HG03442 (cell line): ENCODE measurements around the gene UBAP1L.
"Not testable (repeated sequence)": the region's sequence is repeated elsewhere in the genome, so short reads cannot be mapped to it uniquely, and the experiment has no call there.

ENCODE experiments used
- ATAC-seq: cut with Tn5 transposase; IDR thresholded peaks from one replicate; pipeline ENCODE4 v1.9.1; 2021; ENCODE audit warnings: mild to moderate bottlenecking, moderate library complexity; ENCODE audit not compliant: unreplicated experiment

The UBAP1L gene

GRCh38 chr15:65100442-65100841 is 14.6 kb downstream of the UBAP1L start:
- ATAC-seq = no peak

- not testable (repeated sequence) for ATAC-seq
These were observed 15.2 kb downstream of the UBAP1L start for GRCh38 chr15:65099801-65100200.

DNA sequence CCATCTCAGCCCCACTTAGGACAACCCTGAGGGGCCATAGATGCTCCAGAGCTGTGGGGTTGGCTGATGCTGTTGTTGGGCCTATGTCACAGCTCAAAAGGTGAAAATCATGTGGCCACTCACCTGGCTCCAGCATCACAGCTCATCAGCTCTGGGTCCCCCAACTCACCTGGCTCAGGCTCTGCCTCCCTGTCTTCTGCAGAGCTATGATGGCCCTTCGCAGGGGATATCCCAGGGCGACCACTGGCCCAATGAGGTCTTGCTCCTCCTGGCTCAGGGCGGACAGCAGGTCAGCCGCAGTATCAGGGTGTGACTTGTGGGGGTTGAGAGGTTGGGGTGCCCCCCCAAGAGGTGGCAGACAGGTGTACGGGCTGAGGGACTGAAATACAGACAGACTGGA is 15.7 kb downstream of the UBAP1L start:
- ATAC-seq = no peak

- ATAC-seq = no peak
These were observed 17.2 kb downstream of the UBAP1L start for GRCh38 chr15:65097651-65098263.

DNA sequence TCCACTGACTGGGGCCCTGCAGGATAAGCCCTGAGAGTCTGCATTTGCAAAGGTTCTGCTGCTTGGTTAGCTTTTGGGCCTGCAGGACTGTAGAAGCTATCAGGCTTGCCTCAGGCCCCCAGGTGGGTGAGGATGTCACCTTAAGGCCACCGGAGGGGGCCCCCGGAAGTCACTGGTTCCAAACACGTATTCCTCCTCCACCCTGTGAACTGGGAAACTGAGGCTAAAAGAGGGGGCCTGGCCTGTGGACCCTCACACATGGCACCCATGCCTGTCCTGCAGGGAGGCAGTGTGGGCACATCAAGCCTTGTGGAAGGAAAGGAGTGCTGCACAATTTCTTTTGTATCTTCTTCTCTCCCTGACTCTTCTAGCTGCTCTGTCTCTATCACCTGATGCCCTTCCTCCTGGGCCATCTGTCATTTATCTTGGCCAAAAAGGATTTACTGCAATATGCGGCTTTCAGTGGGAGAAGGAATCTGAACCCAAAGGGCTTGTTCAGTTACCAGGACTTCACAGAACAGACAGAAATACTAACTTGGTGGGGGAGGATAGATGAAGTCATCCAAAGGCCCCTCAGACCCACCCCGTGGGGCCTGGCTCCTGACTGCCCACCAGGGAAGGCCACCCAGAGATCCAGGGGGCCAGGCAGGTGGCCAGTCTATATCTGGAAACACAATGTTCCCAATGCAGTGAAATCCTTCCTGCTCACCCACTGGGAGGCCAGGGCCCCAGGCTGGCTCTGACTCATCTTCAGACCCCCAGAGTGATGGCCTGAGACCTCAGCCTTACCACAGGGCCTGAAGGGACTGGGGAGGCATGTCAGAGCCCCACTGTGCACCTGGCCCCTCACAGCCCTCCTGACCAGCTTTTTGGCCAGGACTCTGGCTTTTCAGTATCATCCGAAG is 18.3 kb downstream of the UBAP1L start:
- ATAC-seq = no peak

GRCh38 chr15:65095747-65096104 is 19.3 kb downstream of the UBAP1L start:
- no peak for ATAC-seq

- ATAC-seq = no peak
These were observed 19.8 kb downstream of the UBAP1L start for GRCh38 chr15:65095011-65095746.

DNA sequence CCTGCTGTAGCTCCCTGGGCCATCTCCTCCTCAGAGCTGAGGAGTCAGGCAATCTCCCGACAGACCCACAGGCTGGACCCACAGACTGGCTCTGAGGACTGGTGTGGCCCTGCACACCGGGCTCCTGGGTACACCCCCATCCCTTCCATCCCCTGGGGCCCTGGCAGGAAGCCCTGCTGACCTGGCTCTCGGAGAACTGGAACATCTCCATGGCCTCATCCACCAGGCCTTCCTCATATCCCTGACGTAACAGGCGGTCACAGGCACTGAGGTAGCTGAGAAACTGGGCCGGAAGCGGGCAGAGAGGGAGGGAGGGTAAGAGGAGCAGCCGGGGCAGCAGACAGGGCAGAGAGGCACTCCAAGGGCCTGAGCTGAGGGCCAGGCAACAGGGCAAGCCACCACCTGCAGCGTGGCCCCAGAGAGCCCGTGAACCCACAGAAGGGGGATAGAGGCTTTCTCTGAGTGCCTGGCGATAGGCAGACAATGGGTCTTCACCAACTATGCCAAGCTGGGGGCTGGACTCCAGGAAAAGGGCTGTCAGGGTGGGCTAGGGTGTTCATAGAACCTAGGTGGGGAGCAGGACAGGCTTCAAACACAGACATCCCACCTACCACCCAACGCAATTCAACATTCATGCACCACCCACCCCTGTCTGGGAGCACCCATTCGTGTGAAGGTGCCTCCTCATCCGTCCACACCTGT is 20.6 kb downstream of the UBAP1L start:
- no peak for ATAC-seq

- not testable (repeated sequence) for ATAC-seq
These were observed 21.2 kb downstream of the UBAP1L start for GRCh38 chr15:65093793-65094170.

- no peak for ATAC-seq
These were observed 21.8 kb downstream of the UBAP1L start for GRCh38 chr15:65092911-65093792.

DNA sequence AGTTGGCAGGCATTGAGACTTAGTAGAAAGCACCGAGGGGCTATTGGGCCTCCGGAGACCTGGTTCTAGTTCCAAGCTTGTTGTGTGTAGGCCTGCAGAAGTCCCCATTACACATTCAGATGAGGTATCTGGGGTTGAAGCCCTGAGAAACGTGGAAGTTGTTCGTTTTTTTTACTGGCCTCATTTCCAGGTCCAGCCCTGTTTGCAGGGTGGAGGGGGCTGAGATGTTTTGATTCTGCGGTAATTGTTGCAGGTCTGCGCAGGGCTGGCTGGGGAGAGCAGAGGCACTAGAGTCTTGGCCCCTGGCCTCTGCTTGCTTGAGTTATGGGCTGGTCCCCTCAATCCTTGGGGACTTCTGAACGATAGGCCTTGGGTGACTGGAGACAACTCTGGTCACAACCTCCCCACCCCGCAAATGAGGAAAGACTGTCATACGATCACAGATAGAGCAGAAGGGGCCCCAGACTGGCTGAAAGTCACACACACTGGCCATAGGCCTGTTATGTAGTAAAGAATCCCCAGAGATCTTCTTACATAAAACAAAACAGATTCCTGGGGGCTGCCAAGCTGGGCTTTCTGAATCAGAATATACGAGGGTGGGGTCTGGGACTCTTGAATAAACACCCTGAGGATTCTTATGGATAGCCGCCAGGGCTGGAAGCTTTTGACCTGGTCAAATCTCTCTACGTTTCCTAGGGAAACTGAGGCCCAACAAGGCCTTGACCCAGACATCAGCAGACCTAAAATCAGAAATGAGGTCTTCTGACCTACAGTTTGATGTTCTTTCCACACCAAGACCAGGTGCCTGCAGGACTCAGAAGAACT is 22.8 kb downstream of the UBAP1L start:
- ATAC-seq = no peak

DNA sequence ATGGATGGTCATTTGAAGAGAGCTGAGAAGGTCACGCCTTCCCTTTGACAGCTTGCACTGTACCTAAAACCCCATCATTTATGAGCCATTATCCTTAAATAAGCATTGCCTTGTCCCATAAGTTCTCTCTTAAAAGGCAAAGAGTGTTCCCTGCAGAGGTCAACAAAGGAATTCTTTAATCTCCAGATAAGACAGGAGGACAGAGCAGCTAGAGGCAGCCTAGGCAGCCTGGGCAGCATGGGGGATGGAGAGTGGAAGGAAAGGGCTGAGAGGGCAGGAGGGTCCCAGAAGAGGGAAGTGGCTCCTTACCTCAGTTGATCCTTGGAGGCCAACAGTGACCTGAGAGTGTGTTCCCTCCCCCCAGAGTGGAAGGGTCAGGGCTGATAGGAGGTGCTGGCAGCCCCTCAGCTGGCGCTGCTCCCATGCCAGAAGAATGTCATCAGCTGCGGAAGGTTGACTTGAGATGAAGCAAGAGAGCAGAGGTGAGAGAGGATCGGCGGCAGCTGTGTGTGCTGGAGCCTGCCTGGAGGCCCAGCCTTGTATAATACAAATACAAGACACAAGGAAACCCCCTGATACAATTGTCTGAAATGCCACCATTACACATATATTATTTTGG is 25.7 kb downstream of the UBAP1L start:
- ATAC-seq = no peak

GRCh38 chr15:65088643-65089021 is 26.4 kb downstream of the UBAP1L start:
- no peak for ATAC-seq

DNA sequence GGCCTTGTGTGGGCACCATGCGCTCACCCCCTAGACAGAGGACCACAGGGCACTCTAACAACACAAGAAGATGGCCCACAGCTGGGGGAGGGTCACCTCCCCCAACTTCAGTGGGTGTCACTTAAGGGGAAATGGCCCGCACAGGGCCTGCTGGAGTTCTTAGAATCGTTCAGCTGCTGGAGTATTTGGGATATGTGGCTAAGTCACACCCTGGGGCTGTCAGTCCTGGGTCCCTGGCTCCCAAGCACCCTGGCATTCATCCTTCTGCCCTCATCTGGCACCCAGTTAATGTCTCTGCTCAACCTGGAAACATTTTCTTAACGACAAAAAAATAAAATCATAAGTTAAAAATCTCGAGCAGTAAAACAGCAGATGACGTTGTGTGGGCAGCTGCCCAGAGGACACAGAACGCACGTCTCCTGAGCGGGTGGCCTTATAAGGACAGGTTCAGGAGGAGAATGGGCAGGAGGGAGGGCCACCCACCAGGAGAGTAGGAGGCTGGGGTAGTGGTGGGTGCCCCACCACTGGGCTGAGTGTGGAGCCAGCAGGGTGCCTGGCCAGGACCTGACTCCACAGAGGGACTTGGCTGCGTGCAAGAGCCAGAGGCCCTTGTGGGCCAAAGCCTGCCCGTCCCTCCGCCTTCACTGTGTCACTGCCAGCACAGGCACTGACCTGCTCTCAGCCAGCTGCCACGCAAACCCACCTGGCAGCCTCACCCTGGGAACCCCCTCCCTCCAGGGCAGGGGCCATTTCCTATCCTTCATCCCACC is 26.9 kb downstream of the UBAP1L start:
- no peak for ATAC-seq

DNA sequence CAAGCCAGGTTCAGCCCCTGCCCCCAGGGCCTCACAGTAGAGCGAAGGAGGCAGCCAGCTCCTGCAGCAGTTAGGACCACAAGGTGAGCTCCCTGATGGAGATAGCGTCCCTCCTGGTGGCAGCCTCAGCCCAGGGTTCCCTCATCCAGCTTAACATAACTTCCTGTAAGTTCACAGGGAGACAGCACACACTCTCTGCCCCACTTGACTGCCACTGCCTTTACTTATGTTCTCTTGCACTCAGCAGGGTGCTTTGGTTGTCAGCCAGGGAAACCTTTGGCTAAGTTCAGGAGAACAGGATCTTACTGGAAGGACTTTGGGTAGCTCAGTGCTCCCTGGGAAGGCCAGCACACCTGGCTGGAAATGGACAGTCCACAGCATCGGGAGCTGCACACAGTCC is 27.6 kb downstream of the UBAP1L start:
- no peak for ATAC-seq

- ATAC-seq = no peak
These were observed 28.3 kb downstream of the UBAP1L start for GRCh38 chr15:65086680-65087111.

DNA sequence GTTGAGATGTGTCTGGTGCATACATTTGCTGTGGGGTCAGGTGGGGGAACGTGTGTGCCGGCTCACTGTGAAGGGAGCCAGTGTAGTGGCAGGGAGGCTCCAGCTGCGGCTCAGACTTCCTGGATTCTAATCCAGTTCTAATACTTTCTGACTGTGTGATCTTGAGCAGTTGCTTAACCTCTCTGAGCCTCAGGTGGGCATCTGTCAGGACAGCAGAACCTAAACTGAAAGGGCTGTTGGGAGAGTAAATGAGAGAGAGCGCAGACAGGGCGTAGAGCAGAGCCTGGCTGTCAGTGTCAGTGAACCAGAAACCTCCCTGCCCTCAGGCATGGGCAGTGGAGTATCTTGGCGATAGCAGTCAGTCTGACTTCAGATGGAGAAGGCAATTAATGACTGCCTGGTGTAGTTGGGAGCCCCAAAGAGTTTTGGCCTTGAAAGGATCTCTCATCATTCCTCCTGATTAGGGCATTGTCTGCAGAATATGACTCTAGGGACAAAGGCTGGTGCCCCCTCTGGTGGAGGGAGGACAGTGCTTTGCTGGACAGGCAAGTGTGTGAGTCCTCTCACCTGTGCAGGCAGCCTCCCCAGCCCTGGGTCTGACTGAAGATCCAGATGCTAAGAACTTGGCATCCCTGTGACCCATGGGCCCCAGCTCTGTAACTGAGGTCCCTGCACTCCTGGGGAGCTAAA is 28.9 kb downstream of the UBAP1L start:
- ATAC-seq = no peak
